ENCODE measurements around the gene FBXL2.

GRCh38 chr3:33364060-33364459 is 86.8 kb downstream of the FBXL2 start:
- TF ChIP-seq, protein P1, sequence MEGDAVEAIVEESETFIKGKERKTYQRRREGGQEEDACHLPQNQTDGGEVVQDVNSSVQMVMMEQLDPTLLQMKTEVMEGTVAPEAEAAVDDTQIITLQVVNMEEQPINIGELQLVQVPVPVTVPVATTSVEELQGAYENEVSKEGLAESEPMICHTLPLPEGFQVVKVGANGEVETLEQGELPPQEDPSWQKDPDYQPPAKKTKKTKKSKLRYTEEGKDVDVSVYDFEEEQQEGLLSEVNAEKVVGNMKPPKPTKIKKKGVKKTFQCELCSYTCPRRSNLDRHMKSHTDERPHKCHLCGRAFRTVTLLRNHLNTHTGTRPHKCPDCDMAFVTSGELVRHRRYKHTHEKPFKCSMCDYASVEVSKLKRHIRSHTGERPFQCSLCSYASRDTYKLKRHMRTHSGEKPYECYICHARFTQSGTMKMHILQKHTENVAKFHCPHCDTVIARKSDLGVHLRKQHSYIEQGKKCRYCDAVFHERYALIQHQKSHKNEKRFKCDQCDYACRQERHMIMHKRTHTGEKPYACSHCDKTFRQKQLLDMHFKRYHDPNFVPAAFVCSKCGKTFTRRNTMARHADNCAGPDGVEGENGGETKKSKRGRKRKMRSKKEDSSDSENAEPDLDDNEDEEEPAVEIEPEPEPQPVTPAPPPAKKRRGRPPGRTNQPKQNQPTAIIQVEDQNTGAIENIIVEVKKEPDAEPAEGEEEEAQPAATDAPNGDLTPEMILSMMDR (IDR thresholded peaks at IDR 0.05 in 4 of 5, conservative IDR thresholded peaks at IDR 0.05 in 1 of 5): no peak
- TF ChIP-seq POLR2A (IDR thresholded peaks at IDR 0.05): no peak
